Natural killer cell (primary cell): ENCODE results near the gene RAD51B. TPM values are rescaled to one million over a fixed set of nuclear protein-coding genes. Genes with fewer than 3 reads are reported as not detected.
A peak's percentile ranks its signal among the peaks of the same experiment; 100 is the strongest.

Experiments
- ATAC-seq, 3 donors: fragments of 150-1000 bp in 2 of 3; fragments of 200-7000 bp in 1 of 3; cut with Tn5 transposase; 1 replicate in 1 of 3; 2 replicates in 2 of 3; pipeline ENCODE4 v1.10.0; 2021; ENCODE audit warnings: mild to moderate bottlenecking in 2 of 3, moderate library complexity in 2 of 3
- DNase-seq, 2 donors: peaks; one replicate each; pipeline versions ENCODE4 v3.0.0 to v3.0.0-alpha.2; 2013 to 2021; ENCODE audit warnings: mixed read lengths in 1 of 2
- H3K27ac ChIP-seq: one replicate; pipeline ENCODE4 v1.5.1; 2013; ENCODE audit warnings: mild to moderate bottlenecking, low read length
- H3K27me3 ChIP-seq: one replicate; pipeline ENCODE4 v1.6.1; 2013; ENCODE audit warnings: low read length; ENCODE audit not compliant: control insufficient read depth, insufficient read depth
- H3K36me3 ChIP-seq: one replicate; pipeline ENCODE4 v1.6.1; 2013; ENCODE audit warnings: low read length; ENCODE audit not compliant: control insufficient read depth, insufficient read depth
- H3K4me1 ChIP-seq: one replicate; pipeline ENCODE4 v1.6.1; 2013; ENCODE audit warnings: low read length; ENCODE audit not compliant: control insufficient read depth, insufficient read depth
- H3K4me3 ChIP-seq: one replicate; pipeline ENCODE4 v1.5.1; 2013; ENCODE audit warnings: low read length
- H3K9me3 ChIP-seq: one replicate; pipeline ENCODE4 v1.6.1; 2013; ENCODE audit warnings: low read length; ENCODE audit not compliant: control insufficient read depth, insufficient read depth
- H3K27ac Mint-ChIP-seq, 2 donors: one replicate each; pipeline ENCODE4 v1.8.0; 2022; ENCODE audit warnings: mild to moderate bottlenecking in 2 of 2, mixed read lengths in 2 of 2, moderate library complexity in 1 of 2
- H3K27me3 Mint-ChIP-seq, 2 donors: one replicate each; pipeline ENCODE4 v1.8.0; 2022; ENCODE audit warnings: low read depth in 2 of 2, mixed read lengths in 2 of 2
- H3K36me3 Mint-ChIP-seq: one replicate; pipeline ENCODE4 v1.8.0; 2022; ENCODE audit warnings: mixed read lengths
- H3K4me1 Mint-ChIP-seq, 2 donors: one replicate each; pipeline ENCODE4 v1.8.0; 2022; ENCODE audit warnings: mixed read lengths in 2 of 2
- H3K4me3 Mint-ChIP-seq: one replicate; pipeline ENCODE4 v1.8.0; 2022; ENCODE audit warnings: mild to moderate bottlenecking, moderate library complexity, mixed read lengths
- H3K9me3 Mint-ChIP-seq, 2 donors: one replicate each; pipeline ENCODE4 v1.8.0; 2022; ENCODE audit warnings: mixed read lengths in 2 of 2
- whole genome bisulfite sequencing: methylation state at CpG from one replicate; pipeline ENCODE4 v1.1.7; 2013; ENCODE audit warnings: missing lambda C conversion rate; ENCODE audit not compliant: insufficient coverage; 5-methylcytosine and 5-hydroxymethylcytosine counted together
- intact Hi-C: fragments of 100-400 bp; cut with micrococcal nuclease; formaldehyde crosslinking; loops from one replicate; pipeline ENCODE4 v1.14.2; 2022
- total RNA-seq, 4 donors: library from RNA; stranded (reverse); fragments of 120-200 nt in 1 of 4; gene quantifications; one replicate each; pipeline versions ENCODE4 v1.2.3 to v1.2.4, GENCODE V29; 2013 to 2022
- TF ChIP-seq, protein P1 (sequence below): fragments of 200-600 bp; IDR thresholded peaks from one replicate; pipeline ENCODE4 v1.8.0; 2022; ENCODE audit warnings: antibody characterized with exemption

Gene RAD51B
- total RNA-seq, 3 donors from 2014 or later (not counting 1 experiment from before 2014, with no cell fraction given), result 28.1 to 37.6 (median 28.6) TPM

DNA sequence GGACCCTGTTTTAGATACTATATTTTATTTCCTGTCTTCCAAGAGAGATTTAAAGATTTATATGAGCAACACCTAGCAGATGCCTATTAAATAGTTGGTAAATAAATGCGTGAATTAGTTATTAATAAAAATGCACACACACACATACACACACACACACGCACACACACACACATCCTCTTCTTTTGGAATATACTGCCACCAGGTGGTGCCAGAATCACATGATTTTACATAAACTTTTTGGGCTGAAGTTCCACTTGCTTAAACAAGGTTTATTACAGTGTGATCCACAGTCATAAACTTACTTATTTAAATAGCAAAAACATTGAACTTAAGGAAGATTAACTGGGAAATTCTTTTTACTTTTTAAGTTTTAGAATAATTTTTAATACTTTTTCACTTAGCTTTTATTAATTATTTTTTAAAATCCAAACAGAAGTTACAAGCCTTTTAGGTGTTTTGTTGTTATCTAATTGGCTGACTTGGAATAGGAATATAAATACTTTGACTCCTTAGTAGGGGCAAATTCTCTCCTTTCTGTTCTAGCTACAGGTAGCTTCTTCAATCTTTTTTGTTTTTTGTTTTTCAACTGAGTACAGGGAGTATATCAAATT is 17.5 kb downstream of the RAD51B start:
- Histone ChIP-seq H3K36me3 (no peaks in the 10 kb centered on the region), H3K9me3 (no peaks in the 10 kb centered on the region), H3K27me3 (no peaks in the 10 kb centered on the region), H3K4me3 (no peak overlapping the region), H3K27ac (no peak overlapping the region), H3K4me1 (peaks cover 3% of the 10 kb centered on the region)
- intact Hi-C loops, result loop anchor here (1.0 to 10.0 kb wide), 2 partner anchors 98 to 980 kb away; no protein-coding TSS in a partner anchor
- ATAC-seq (peak; percentile 78 to 83 (median 78)), DNase-seq (peak; percentile 39 to 84)
- no peaks in the 10 kb centered on the region for H3K36me3 Mint-ChIP-seq
- 0% methylated on average over 1 of the region's 2 CpGs for WGBS
- H3K27me3 Mint-ChIP-seq, result no peaks in the 10 kb centered on the region
- TF ChIP-seq, protein P1, sequence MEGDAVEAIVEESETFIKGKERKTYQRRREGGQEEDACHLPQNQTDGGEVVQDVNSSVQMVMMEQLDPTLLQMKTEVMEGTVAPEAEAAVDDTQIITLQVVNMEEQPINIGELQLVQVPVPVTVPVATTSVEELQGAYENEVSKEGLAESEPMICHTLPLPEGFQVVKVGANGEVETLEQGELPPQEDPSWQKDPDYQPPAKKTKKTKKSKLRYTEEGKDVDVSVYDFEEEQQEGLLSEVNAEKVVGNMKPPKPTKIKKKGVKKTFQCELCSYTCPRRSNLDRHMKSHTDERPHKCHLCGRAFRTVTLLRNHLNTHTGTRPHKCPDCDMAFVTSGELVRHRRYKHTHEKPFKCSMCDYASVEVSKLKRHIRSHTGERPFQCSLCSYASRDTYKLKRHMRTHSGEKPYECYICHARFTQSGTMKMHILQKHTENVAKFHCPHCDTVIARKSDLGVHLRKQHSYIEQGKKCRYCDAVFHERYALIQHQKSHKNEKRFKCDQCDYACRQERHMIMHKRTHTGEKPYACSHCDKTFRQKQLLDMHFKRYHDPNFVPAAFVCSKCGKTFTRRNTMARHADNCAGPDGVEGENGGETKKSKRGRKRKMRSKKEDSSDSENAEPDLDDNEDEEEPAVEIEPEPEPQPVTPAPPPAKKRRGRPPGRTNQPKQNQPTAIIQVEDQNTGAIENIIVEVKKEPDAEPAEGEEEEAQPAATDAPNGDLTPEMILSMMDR, result peak; percentile 68
- H3K4me3 Mint-ChIP-seq, result no peak overlapping the region
- H3K9me3 Mint-ChIP-seq, result no peaks in the 10 kb centered on the region
- H3K4me1 Mint-ChIP-seq, result no peaks in the 10 kb centered on the region
- H3K27ac Mint-ChIP-seq, result peak overlapping the region in 1 of 2 donors; percentile 45

DNA sequence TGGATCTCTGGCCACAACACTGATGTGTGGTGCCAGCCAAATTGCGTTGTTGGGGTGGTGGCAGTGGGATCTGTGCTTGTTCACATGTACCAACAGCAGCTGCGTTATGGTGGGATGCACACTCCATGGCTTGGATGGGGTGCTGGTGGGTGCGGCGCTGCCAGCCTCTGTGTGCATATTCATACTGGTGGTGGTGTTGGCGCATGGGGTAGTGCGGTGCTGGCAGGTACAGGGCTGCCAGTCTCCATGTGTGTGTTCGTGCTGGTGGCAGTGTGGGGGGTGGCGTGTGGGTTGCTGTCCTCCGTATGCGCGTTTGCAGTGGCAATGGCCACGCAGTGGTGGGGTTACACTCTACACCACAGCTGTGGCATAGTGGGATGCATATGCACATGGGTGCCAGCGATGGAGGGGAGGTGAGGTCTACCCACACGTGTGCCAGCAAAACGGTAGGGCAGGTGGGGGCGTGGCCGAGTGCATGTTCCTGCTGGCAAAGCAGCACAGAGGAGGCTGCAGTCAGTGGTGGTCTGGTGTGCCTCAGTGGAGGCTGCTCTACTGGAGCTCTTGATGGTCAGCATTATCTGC is 26.5 kb downstream of the RAD51B start:
- 99% methylated on average over 17 of the region's 17 CpGs for WGBS
- peak in 1 of 3 donors; percentile 39 for ATAC-seq

DNA sequence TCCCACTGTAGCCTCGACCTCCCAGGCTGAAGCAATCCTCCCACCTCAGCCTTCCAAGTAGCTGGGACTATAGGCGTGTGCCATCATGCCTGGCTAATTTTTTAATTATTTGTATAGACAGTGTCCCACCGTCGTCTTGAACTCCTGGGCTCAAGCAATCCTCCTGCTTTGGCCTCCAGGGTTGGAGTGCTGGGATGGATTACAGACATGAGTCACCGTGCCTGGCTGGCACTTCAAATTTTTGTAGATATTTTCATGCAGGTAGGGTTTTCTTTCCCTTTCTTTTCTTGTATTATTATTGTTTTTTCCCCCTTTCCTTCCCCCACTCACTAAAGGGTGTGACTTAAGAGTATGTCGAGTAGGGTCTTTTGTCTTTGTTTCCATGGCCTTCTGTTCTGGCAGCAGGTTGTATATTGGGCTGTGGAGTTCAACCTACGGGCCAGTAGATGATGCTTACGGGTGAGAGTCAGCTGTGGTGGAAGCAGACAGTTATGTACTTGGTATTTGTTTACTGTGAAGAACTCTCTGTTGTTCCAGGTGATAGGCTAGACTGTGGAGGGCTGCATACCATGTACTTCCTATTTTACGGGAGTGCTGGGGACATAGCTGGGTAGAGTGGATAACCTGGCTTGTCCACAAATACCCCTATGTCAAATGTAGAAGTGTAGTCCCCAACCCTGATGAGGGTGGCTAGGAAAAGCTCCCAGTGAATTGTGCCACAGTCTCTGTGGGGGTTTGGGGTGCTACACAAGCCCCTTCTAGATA is 30.7 kb downstream of the RAD51B start:
- no peak overlapping the region for H3K27ac Mint-ChIP-seq
- intact Hi-C loops, result no loop called here
- 94% methylated on average over 8 of the region's 9 CpGs for WGBS
- H3K27me3 ChIP-seq, result no peaks in the 10 kb centered on the region
- H3K4me1 Mint-ChIP-seq, result peaks cover 25 to 27% of the 10 kb centered on the region in 2 donors
- H3K4me3 ChIP-seq, result no peak overlapping the region
- H3K4me3 Mint-ChIP-seq, result no peak overlapping the region
- TF ChIP-seq, protein P1, result no peak
- peaks cover 8% of the 10 kb centered on the region for H3K36me3 Mint-ChIP-seq
- DNase-seq, result no peak
- ATAC-seq, result no peak
- no peak overlapping the region for H3K27ac ChIP-seq
- H3K9me3 ChIP-seq, result no peaks in the 10 kb centered on the region
- H3K27me3 Mint-ChIP-seq, result peaks cover 39 to 66% of the 10 kb centered on the region in 2 donors
- H3K36me3 ChIP-seq, result no peaks in the 10 kb centered on the region
- H3K4me1 ChIP-seq, result peaks cover 26% of the 10 kb centered on the region
- no peaks in the 10 kb centered on the region for H3K9me3 Mint-ChIP-seq

More for the DNA sequence above, 26.5 kb downstream of the RAD51B start:
- Mint-ChIP-seq H3K36me3 (peaks cover 8% of the 10 kb centered on the region), H3K9me3 (no peaks in the 10 kb centered on the region), H3K27ac (no peak overlapping the region), H3K4me1 (peaks cover 19 to 26% of the 10 kb centered on the region in 2 donors), H3K27me3 (peaks cover 20 to 41% of the 10 kb centered on the region in 2 donors), H3K4me3 (no peak overlapping the region)
- no peaks in the 10 kb centered on the region for H3K36me3 ChIP-seq
- intact Hi-C loops, result no loop called here
- no peaks in the 10 kb centered on the region for H3K27me3 ChIP-seq
- DNase-seq, result no peak
- H3K9me3 ChIP-seq, result no peaks in the 10 kb centered on the region
- H3K4me3 ChIP-seq, result no peak overlapping the region
- TF ChIP-seq, protein P1, result no peak
- H3K27ac ChIP-seq, result no peak overlapping the region
- H3K4me1 ChIP-seq, result peaks cover 4% of the 10 kb centered on the region
